Measurements from ENCODE around the gene SCN5A. TPM values are rescaled to one million over a fixed set of nuclear protein-coding genes. Genes with fewer than 3 reads are reported as not detected.

The SCN5A gene
- total RNA-seq, 1 experiment from 2014 or later = 11.5 TPM

GRCh38 chr3:38636881-38637280, 12.6 kb downstream of the SCN5A start:
- no peaks in the 10 kb centered on the region for H4K20me1 ChIP-seq (ENCODE audit: insufficient read depth)
- no peak for ATAC-seq
- ChIA-PET POLR2A (no interaction called here), RAD21 (ENCODE audit: low non-redundant PET in 1 of 2, low total read pairs in 2 of 2, uncharacterized antibody in 2 of 2, unreplicated experiment in 2 of 2) (no interaction called here), CTCF (no interaction called here)
- no peak for DNase-seq (ENCODE audit: low read depth, low spot score)
- intact Hi-C loops (cut with micrococcal nuclease) = no loop called here
- H3K79me2 ChIP-seq (ENCODE audit: insufficient read depth, low read length) = no peaks in the 10 kb centered on the region
- no peaks in the 10 kb centered on the region for H3K36me3 ChIP-seq (ENCODE audit: control insufficient read depth in 1 of 2, insufficient read depth in 2 of 2, low read length in 2 of 2)
- no peak overlapping the region for H3K4me2 ChIP-seq (ENCODE audit: low read length)
- no peak overlapping the region for H3K4me3 ChIP-seq (replicated peaks in 1 of 2; ENCODE audit: low read depth in 1 of 2, low read length in 2 of 2)
- H2AFZ ChIP-seq (ENCODE audit: low read depth, low read length, poor library complexity, severe bottlenecking) = no peak overlapping the region
- H3K9me2 ChIP-seq (ENCODE audit: insufficient read depth) = no peaks in the 10 kb centered on the region
- TF ChIP-seq FOSL1 (IDR thresholded peaks at IDR 0.05; ENCODE audit: low read depth) (no peak), ZFX (IDR thresholded peaks at IDR 0.05) (no peak), TCF7L2 (IDR thresholded peaks at IDR 0.05; ENCODE audit: borderline replicate concordance, extremely low read depth, insufficient read depth, insufficient read length) (no peak), SP1 (IDR thresholded peaks at IDR 0.05; ENCODE audit: low read depth) (no peak), CTCF (IDR thresholded peaks at IDR 0.05 in 2 of 3, conservative IDR thresholded peaks at IDR 0.05 in 1 of 3; ENCODE audit: borderline replicate concordance in 1 of 3, insufficient read depth in 1 of 3, low read depth in 2 of 3, low read length in 2 of 3) (no peak), EGR1 (IDR thresholded peaks at IDR 0.05; ENCODE audit: low read depth) (no peak), EZH2phosphoT487 (IDR thresholded peaks at IDR 0.05; ENCODE audit: borderline replicate concordance) (no peak), POLR2AphosphoS5 (IDR thresholded peaks at IDR 0.05; ENCODE audit: low read depth, low read length) (no peak), RAD21 (IDR thresholded peaks at IDR 0.05; ENCODE audit: low read depth) (no peak)
- no peak overlapping the region for H3K27ac ChIP-seq (ENCODE audit: low read depth, low read length)
- BruUV-seq (replicated peaks) = no TSS peak
- peaks cover 11 to 25% of the 10 kb centered on the region in 2 experiments for H3K4me1 ChIP-seq (ENCODE audit: control insufficient read depth in 1 of 2, insufficient read depth in 2 of 2, low read length in 2 of 2)
- no peak overlapping the region for H3K9ac ChIP-seq (ENCODE audit: low read length)
- H3K9me3 ChIP-seq (ENCODE audit: control insufficient read depth in 1 of 2, insufficient read depth in 1 of 2, low read depth in 1 of 2, low read length in 2 of 2) = no peaks in the 10 kb centered on the region
- no peaks in the 10 kb centered on the region for H3K27me3 ChIP-seq (ENCODE audit: insufficient read depth, low read length)

- H3K9ac ChIP-seq (ENCODE audit: low read length) = no peak overlapping the region
- H3K9me2 ChIP-seq (ENCODE audit: insufficient read depth) = no peaks in the 10 kb centered on the region
- no TSS peak for BruUV-seq (replicated peaks)
- H2AFZ ChIP-seq (ENCODE audit: low read depth, low read length, poor library complexity, severe bottlenecking) = no peak overlapping the region
- H3K9me3 ChIP-seq (ENCODE audit: control insufficient read depth in 1 of 2, insufficient read depth in 1 of 2, low read depth in 1 of 2, low read length in 2 of 2) = no peaks in the 10 kb centered on the region
- TF ChIP-seq ELF1 (IDR thresholded peaks at IDR 0.05; ENCODE audit: borderline replicate concordance, low read depth) = no peak
- TF ChIP-seq ZFX (IDR thresholded peaks at IDR 0.05) = no peak
- no peak for TF ChIP-seq SRF (IDR thresholded peaks at IDR 0.05; ENCODE audit: low read depth)
- no peak for TF ChIP-seq MAX (IDR thresholded peaks at IDR 0.05)
- TF ChIP-seq SP1 (IDR thresholded peaks at IDR 0.05; ENCODE audit: low read depth) = no peak
- no peak for TF ChIP-seq SIN3A (IDR thresholded peaks at IDR 0.05; ENCODE audit: low read depth)
- no peak for TF ChIP-seq CBX3 (IDR thresholded peaks at IDR 0.05; ENCODE audit: low read depth)
- no peak for TF ChIP-seq POLR2AphosphoS5 (IDR thresholded peaks at IDR 0.05; ENCODE audit: low read depth, low read length)
- no peak for TF ChIP-seq RAD21 (IDR thresholded peaks at IDR 0.05; ENCODE audit: low read depth)
- TF ChIP-seq ZNF274 (IDR thresholded peaks at IDR 0.05; ENCODE audit: low read depth, low read length) = no peak
- TF ChIP-seq TCF7L2 (IDR thresholded peaks at IDR 0.05; ENCODE audit: borderline replicate concordance, extremely low read depth, insufficient read depth, insufficient read length) = no peak
- no peak for TF ChIP-seq POLR2A (IDR thresholded peaks at IDR 0.05; ENCODE audit: borderline replicate concordance, extremely low read depth, insufficient read depth, insufficient read length)
- ChIA-PET CTCF (interaction anchor here (0.7 kb wide), 1 partner anchor 15 kb away, joined by 3 read pairs; no protein-coding TSS in a partner anchor), POLR2A (no interaction called here), RAD21 (ENCODE audit: low non-redundant PET in 1 of 2, low total read pairs in 2 of 2, uncharacterized antibody in 2 of 2, unreplicated experiment in 2 of 2) (no interaction called here)
- H3K27me3 ChIP-seq (ENCODE audit: insufficient read depth, low read length) = no peaks in the 10 kb centered on the region
- H3K36me3 ChIP-seq (ENCODE audit: control insufficient read depth in 1 of 2, insufficient read depth in 2 of 2, low read length in 2 of 2) = no peaks in the 10 kb centered on the region
- intact Hi-C loops (cut with micrococcal nuclease) = no loop called here
- H3K79me2 ChIP-seq (ENCODE audit: insufficient read depth, low read length) = no peaks in the 10 kb centered on the region
- no peak overlapping the region for H3K4me3 ChIP-seq (replicated peaks in 1 of 2; ENCODE audit: low read depth in 1 of 2, low read length in 2 of 2)
- H4K20me1 ChIP-seq (ENCODE audit: insufficient read depth) = no peaks in the 10 kb centered on the region
- H3K4me2 ChIP-seq (ENCODE audit: low read length) = no peak overlapping the region
- no peak overlapping the region for H3K27ac ChIP-seq (ENCODE audit: low read depth, low read length)
- ATAC-seq (no peak), DNase-seq (ENCODE audit: low read depth, low spot score) (no peak)
- H3K4me1 ChIP-seq (ENCODE audit: control insufficient read depth in 1 of 2, insufficient read depth in 2 of 2, low read length in 2 of 2) = peaks cover 11 to 25% of the 10 kb centered on the region in 2 experiments
These were observed 13.0 kb downstream of the SCN5A start for GRCh38 chr3:38636464-38636863.
